ENCODE data around the gene OR4S1.
"Not testable (repeated sequence)": the region's sequence is repeated elsewhere in the genome, so short reads cannot be mapped to it uniquely, and the experiment has no call there.

OR4S1 gene

DNA sequence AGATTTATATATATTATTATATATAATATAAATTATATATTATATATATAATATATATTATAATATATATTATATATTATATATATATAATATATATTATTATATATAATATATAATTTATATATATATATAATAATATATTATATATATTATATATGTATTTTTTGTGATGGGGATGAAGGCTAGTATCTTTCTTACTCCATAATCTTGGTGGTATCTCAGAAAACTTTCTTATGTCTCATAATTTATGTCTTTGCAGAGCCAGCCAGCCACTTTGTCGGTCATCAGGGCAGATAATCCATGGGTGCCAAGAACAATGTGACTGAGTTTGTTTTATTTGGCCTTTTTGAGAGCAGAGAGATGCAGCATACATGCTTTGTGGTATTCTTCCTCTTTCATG, at the start of gene OR4S1:
Gene OR4S1 (plus strand): TSS at position 301 of the 400 bp plus-strand sequence. CDS start 0 bp downstream, at position 301.
- no peak for TF ChIP-seq CTCF (IDR thresholded peaks at IDR 0.05; ENCODE audit: borderline replicate concordance, insufficient read depth, low read depth, low read length)
- H3K4me3 ChIP-seq (ENCODE audit: low read depth, low read length): no peak within 1 kb of the TSS

DNA sequence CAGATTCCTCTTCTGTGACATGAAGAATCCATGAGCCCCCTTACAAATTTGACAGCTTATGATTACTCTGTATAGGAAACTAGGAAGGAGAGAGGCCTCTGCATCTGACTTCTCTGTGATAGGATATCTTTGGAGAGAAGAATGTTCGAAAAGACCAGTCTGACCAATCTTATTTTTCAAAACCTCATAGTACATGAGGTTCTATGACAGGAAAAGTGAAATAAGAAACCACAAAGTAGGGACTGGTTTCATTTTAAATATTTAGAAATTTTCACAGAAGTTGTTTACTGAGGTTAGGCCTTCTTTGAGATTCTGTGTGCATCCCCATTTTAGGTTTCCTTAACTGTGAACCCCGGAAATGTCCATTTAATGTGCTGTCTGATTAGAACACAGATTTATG, 44.4 kb upstream of the OR4S1 start:
- no peak for TF ChIP-seq CTCF (IDR thresholded peaks at IDR 0.05; ENCODE audit: borderline replicate concordance, insufficient read depth, low read depth, low read length)
- H3K4me3 ChIP-seq (ENCODE audit: low read depth, low read length): no peak overlapping the region

- no peak within 1 kb of the TSS for H3K4me3 ChIP-seq (ENCODE audit: low read depth, low read length)
- TF ChIP-seq CTCF (IDR thresholded peaks at IDR 0.05; ENCODE audit: borderline replicate concordance, insufficient read depth, low read depth, low read length): no peak
These were observed 42.6 kb upstream of the OR4S1 start, which contains the start of gene OR4X1 for GRCh38 chr11:48263423-48263911. Gene OR4X1, plus strand, starts transcription at chr11:48263861. Its CDS starts 0 bp downstream, at chr11:48263861.

GRCh38 chr11:48270621-48271020, 35.4 kb upstream of the OR4S1 start:
- no peak for TF ChIP-seq CTCF (IDR thresholded peaks at IDR 0.05; ENCODE audit: borderline replicate concordance, insufficient read depth, low read depth, low read length)
- no peak overlapping the region for H3K4me3 ChIP-seq (ENCODE audit: low read depth, low read length)

DNA sequence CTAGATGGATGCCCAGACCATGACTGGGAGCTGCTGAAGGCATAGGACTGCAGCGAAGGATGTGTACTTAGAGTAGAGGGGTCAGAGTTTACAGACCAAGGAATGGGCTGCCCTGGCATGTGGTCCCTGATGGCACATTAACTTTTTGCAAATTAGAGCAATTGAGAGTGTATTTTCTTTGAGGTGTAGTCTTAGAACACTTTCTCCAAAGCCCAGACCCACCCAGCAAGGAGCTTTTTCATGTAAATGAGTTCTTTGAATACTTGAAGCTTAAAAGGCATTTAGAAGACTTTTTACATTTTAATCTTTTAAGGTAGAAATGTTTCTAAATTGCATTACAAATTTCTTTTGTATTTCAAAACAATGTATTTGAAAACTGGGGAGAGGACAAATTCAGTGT, 33.4 kb upstream of the OR4S1 start:
- no peak for TF ChIP-seq CTCF (IDR thresholded peaks at IDR 0.05; ENCODE audit: borderline replicate concordance, insufficient read depth, low read depth, low read length)

DNA sequence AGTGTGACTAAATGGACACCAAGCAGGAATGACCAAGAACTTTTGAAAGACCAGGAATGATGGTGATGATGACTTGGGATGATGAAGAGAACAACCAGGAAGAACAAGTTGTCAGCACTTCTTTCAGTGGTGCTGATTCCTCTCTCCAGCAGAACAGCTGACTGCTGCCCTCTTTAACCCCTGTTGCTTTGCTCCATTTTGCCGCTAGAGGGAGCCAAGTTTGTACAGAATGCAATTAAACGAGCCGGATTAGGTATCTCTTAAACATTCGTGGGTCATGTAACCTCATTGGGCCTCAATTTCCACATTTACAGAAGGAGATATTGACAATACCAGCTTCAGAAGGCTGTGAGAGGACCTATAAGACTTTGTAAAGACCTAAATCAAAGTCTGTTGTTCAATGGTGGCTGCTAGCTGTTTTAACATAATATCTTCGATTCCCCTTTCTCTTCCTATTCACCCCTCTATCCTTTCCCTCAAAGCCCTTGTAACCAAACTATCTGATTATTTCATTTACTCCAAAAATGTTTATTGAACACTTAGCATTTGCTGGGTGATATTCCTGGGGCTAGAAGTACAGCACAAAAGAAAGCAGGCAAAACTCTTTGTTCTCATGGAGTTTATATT, 1.9 kb downstream of the OR4S1 start:
- peak; percentile 83 for TF ChIP-seq CTCF (IDR thresholded peaks at IDR 0.05; ENCODE audit: borderline replicate concordance, insufficient read depth, low read depth, low read length)
- H3K4me3 ChIP-seq (ENCODE audit: low read depth, low read length): no peak overlapping the region

More for the DNA sequence above, 33.4 kb upstream of the OR4S1 start:
- no peak overlapping the region for H3K4me3 ChIP-seq (ENCODE audit: low read depth, low read length)

- H3K4me3 ChIP-seq (ENCODE audit: low read depth, low read length): not testable (repeated sequence)
These were observed 7.6 kb downstream of the OR4S1 start for GRCh38 chr11:48313590-48313989.

DNA sequence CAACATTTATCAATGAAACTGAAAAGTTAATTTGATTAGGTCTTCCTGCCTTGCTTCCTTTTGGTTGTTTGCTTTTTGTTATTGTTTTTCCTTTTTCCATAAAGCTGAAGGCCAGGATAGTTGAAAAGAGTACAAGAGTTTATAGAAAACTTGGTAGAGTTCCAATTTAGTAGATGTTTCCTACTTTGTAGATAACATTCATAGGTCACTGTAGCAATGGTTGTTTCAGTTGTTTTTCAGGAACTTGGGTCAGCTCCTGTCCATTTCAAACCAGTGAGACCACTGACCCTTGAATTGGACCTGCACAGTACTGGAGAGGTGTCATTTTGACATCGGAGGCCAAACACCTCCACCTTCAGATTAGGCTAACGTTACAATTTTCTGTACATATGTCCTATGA, 13.8 kb downstream of the OR4S1 start:
- H3K4me3 ChIP-seq (ENCODE audit: low read depth, low read length): not testable (repeated sequence)

DNA sequence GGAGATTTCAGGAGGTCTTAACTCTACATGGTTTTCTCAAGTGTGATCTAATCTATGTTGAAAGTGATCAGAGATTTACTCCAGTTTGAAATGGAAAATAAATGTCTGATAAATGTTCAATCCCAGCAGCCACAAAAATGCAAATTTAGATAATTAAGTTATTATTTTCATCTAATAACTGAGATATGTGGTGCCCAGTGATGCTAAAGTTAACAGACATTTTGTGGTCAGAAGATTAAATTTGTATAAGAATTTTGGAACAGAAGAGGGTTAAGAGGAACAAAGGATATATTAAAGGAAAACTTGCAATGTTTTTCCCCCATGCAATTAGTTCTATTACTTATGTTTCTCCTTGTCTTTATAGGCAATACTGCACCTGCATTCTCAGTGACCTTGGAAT, 18.6 kb downstream of the OR4S1 start, which contains the start of gene OR4C3:
Gene OR4C3 (plus strand): TSS at position 301 of the 400 bp plus-strand sequence. CDS start 102 bp downstream, outside the sequence.
- not testable (repeated sequence) for H3K4me3 ChIP-seq (ENCODE audit: low read depth, low read length)
